Body of pancreas (tissue), 4 donors: ENCODE results near the gene CD2BP2.

Experiments
- POLR2A ChIP-seq, 3 donors: fragments of 450-650 bp; IDR thresholded peaks; one replicate each; pipeline ENCODE4 v1.6.1; 2016; ENCODE audit warnings: antibody characterized with exemption in 3 of 3, mild to moderate bottlenecking in 2 of 3
- TF ChIP-seq, protein P1 (sequence below), 7 experiments: fragments of 450-650 bp in 4 of 7; fragments of 200-600 bp in 3 of 7; sonication (generic) in 3 of 7; IDR thresholded peaks; one replicate each; pipeline ENCODE4 v1.5.1; 2016 to 2019; ENCODE audit warnings: antibody characterized with exemption in 7 of 7

DNA sequence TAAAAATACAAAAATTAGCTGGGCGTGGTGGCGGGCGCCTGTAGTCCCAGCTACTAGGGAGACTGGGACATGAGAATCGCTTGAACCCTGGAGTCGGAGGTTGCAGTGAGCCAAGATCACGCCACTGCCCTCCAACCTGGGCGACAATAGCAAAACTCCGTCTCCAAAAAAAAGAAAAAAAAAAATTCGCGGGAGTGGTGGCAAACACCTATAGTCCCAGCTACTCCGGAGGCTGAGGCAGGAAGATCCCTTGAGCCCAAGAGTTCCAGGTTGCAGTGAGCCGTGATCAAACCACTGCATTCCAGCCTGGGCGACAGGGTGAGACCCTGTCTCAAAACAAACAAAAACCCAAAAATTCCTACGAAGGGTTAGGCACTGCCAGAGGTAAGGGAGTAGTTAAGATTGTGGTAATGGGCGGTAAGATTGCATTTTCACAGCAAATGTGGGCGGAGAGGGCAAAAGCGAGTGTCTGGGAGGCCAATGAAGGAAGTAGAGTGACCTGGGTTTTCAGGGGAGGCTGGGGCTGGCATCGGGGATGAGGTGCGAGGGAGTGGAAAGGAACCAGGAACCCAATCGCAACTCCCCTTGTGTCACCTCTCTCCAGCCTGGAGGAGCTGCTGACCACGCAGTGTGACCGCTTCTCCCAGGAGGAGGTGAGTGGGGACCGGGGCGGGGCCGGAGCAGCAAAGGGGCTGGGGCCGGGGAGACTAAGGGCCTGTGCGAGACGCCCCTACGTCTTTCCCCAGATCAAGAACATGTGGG is 22.1 kb upstream of the CD2BP2 start:
- TF ChIP-seq, protein P1, sequence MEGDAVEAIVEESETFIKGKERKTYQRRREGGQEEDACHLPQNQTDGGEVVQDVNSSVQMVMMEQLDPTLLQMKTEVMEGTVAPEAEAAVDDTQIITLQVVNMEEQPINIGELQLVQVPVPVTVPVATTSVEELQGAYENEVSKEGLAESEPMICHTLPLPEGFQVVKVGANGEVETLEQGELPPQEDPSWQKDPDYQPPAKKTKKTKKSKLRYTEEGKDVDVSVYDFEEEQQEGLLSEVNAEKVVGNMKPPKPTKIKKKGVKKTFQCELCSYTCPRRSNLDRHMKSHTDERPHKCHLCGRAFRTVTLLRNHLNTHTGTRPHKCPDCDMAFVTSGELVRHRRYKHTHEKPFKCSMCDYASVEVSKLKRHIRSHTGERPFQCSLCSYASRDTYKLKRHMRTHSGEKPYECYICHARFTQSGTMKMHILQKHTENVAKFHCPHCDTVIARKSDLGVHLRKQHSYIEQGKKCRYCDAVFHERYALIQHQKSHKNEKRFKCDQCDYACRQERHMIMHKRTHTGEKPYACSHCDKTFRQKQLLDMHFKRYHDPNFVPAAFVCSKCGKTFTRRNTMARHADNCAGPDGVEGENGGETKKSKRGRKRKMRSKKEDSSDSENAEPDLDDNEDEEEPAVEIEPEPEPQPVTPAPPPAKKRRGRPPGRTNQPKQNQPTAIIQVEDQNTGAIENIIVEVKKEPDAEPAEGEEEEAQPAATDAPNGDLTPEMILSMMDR (IDR thresholded peaks at IDR 0.05), result no peak
- TF ChIP-seq POLR2A (IDR thresholded peaks at IDR 0.05), result no peak
